Liver (tissue), 9 donors: ENCODE measurements around the gene POU3F2. TPM values are rescaled to one million over a fixed set of nuclear protein-coding genes. Genes with fewer than 3 reads are reported as not detected.

Experiments used
- DNase-seq: peaks from one replicate; pipeline ENCODE4 v3.0.0-alpha.2; 2017; ENCODE audit warnings: low spot score
- H3K27ac ChIP-seq, 2 donors: one replicate each; pipeline ENCODE4 v1.7.0; 2013; ENCODE audit warnings: inconsistent platforms in 2 of 2, low read length in 2 of 2, control low read depth in 1 of 2, low read depth in 1 of 2, mild to moderate bottlenecking in 1 of 2
- H3K27me3 ChIP-seq, 4 donors: one replicate each; pipeline versions ENCODE4 v1.6.1 to v1.7.0; 2013; ENCODE audit warnings: low read length in 3 of 4, inconsistent platforms in 1 of 4, mild to moderate bottlenecking in 1 of 4, moderate library complexity in 1 of 4; ENCODE audit not compliant: control insufficient read depth in 4 of 4, insufficient read depth in 4 of 4
- H3K36me3 ChIP-seq, 4 donors: one replicate each; pipeline versions ENCODE4 v1.6.1 to v1.7.0; 2013; ENCODE audit warnings: low read length in 3 of 4, mild to moderate bottlenecking in 3 of 4, low read depth in 1 of 4, moderate library complexity in 1 of 4; ENCODE audit not compliant: control insufficient read depth in 4 of 4, insufficient read depth in 3 of 4
- H3K4me1 ChIP-seq, 4 donors: one replicate each; pipeline versions ENCODE4 v1.6.1 to v1.7.0; 2013; ENCODE audit warnings: low read length in 3 of 4, mild to moderate bottlenecking in 3 of 4, moderate library complexity in 1 of 4; ENCODE audit not compliant: control insufficient read depth in 4 of 4, insufficient read depth in 4 of 4
- H3K4me3 ChIP-seq, 3 donors: one replicate each; pipeline versions ENCODE4 v1.6.1 to v1.7.0; 2013; ENCODE audit warnings: low read length in 3 of 3, control low read depth in 1 of 3, low read depth in 1 of 3, mild to moderate bottlenecking in 1 of 3
- H3K9ac ChIP-seq, 2 donors: one replicate each; pipeline ENCODE4 v1.7.0; 2013; ENCODE audit warnings: low read length in 2 of 2, mild to moderate bottlenecking in 2 of 2, moderate library complexity in 2 of 2, control low read depth in 1 of 2, low read depth in 1 of 2
- H3K9me3 ChIP-seq, 4 donors: one replicate each; pipeline versions ENCODE4 v1.6.1 to v1.7.0; 2013; ENCODE audit warnings: low read length in 3 of 4; ENCODE audit not compliant: control insufficient read depth in 4 of 4
- EGR1 ChIP-seq, 2 donors: IDR thresholded peaks; 2 replicates each; pipeline ENCODE4 v1.6.1; 2016 to 2018; ENCODE audit warnings: antibody characterized with exemption in 2 of 2, low read depth in 2 of 2
- FOXA1 ChIP-seq: IDR thresholded peaks from 2 replicates; pipeline ENCODE4 v1.6.1; 2016; ENCODE audit warnings: antibody characterized with exemption
- FOXA2 ChIP-seq: IDR thresholded peaks from 2 replicates; pipeline ENCODE4 v1.6.1; 2016; ENCODE audit warnings: antibody characterized with exemption
- GABPA ChIP-seq, 2 donors: IDR thresholded peaks in 1 of 2; conservative IDR thresholded peaks in 1 of 2; 2 replicates each; pipeline ENCODE4 v1.6.1; 2016; ENCODE audit warnings: antibody characterized with exemption in 2 of 2, mild to moderate bottlenecking in 1 of 2, moderate library complexity in 1 of 2
- HNF4A ChIP-seq, 2 donors: conservative IDR thresholded peaks; 2 replicates each; pipeline ENCODE4 v1.6.1; 2016; ENCODE audit warnings: antibody characterized with exemption in 2 of 2, mild to moderate bottlenecking in 2 of 2
- HNF4G ChIP-seq: IDR thresholded peaks from 2 replicates; pipeline ENCODE4 v1.6.1; 2016; ENCODE audit warnings: antibody characterized with exemption
- JUND ChIP-seq, 2 donors: IDR thresholded peaks; 2 replicates each; pipeline ENCODE4 v1.6.1; 2016; ENCODE audit warnings: antibody characterized with exemption in 2 of 2
- NR2F2 ChIP-seq: IDR thresholded peaks from 2 replicates; pipeline ENCODE4 v1.6.1; 2016; ENCODE audit warnings: antibody characterized with exemption
- RAD21 ChIP-seq, 2 donors: IDR thresholded peaks; 2 replicates each; pipeline ENCODE4 v1.6.1; 2016; ENCODE audit warnings: antibody characterized with exemption in 2 of 2, mild to moderate bottlenecking in 2 of 2
- RXRA ChIP-seq, 2 donors: IDR thresholded peaks; 2 replicates each; pipeline ENCODE4 v1.6.1; 2017 to 2018; ENCODE audit warnings: antibody characterized with exemption in 2 of 2, mild to moderate bottlenecking in 1 of 2
- SP1 ChIP-seq: IDR thresholded peaks from 2 replicates; pipeline ENCODE4 v1.6.1; 2018; ENCODE audit warnings: antibody characterized with exemption, mild to moderate bottlenecking
- TAF1 ChIP-seq: conservative IDR thresholded peaks from 2 replicates; pipeline ENCODE4 v1.6.1; 2016; ENCODE audit warnings: antibody characterized with exemption, mild to moderate bottlenecking
- YY1 ChIP-seq: IDR thresholded peaks from 2 replicates; pipeline ENCODE4 v1.6.1; 2016; ENCODE audit warnings: antibody characterized with exemption, mild to moderate bottlenecking
- WGBS: extraction: QIAGEN DNeasy Blood & Tissue Kit; methylation state at CpG from one replicate; pipeline ENCODE4 v1.1.7; 2013; 5-methylcytosine and 5-hydroxymethylcytosine counted together
- polyA plus RNA-seq, 2 donors: library from polyadenylated mRNA; stranded (reverse) in 1 of 2; unstranded in 1 of 2; fragments of 200-250 nt in 1 of 2; fragments of >200 nt in 1 of 2; fragmentation: Nextera tagmentation in 1 of 2; extraction: Ambion mirVana in 1 of 2; gene quantifications; one replicate each; pipeline versions ENCODE4 v1.2.1 to v1.2.3, GENCODE V29; 2013 to 2015
- total RNA-seq, 2 donors: library from RNA; depleted of rRNA; stranded (reverse); fragments of >200 nt; gene quantifications; one replicate each; pipeline ENCODE4 v1.2.3, GENCODE V29; 2014
- TF ChIP-seq, protein P1 (sequence below): IDR thresholded peaks from 2 replicates; pipeline ENCODE4 v1.6.1; 2016; ENCODE audit warnings: antibody characterized with exemption
- TF ChIP-seq, protein P2 (sequence below): IDR thresholded peaks from 2 replicates; pipeline ENCODE4 v1.6.1; 2016; ENCODE audit warnings: antibody characterized with exemption
- TF ChIP-seq, protein P3 (sequence below): IDR thresholded peaks from 2 replicates; pipeline ENCODE4 v1.6.1; 2016; ENCODE audit warnings: antibody characterized with exemption
- TF ChIP-seq, protein P4 (sequence below): fragments of 150-350 bp; IDR thresholded peaks from 2 replicates; pipeline ENCODE4 v1.5.1; 2017; ENCODE audit warnings: improper control_type of control experiment, low read depth, low read length; ENCODE audit not compliant: missing input control
- TF ChIP-seq, protein P5 (sequence below): IDR thresholded peaks from 2 replicates; pipeline ENCODE4 v1.6.1; 2016; ENCODE audit warnings: antibody characterized with exemption, mild to moderate bottlenecking
- donor health status: healthy.
- donor health status: healthy.
- donor health status: healthy.
- donor health status: healthy.
- donor health status: healthy.

Gene POU3F2
- total and polyA plus RNA-seq, 4 donors: not detected

DNA sequence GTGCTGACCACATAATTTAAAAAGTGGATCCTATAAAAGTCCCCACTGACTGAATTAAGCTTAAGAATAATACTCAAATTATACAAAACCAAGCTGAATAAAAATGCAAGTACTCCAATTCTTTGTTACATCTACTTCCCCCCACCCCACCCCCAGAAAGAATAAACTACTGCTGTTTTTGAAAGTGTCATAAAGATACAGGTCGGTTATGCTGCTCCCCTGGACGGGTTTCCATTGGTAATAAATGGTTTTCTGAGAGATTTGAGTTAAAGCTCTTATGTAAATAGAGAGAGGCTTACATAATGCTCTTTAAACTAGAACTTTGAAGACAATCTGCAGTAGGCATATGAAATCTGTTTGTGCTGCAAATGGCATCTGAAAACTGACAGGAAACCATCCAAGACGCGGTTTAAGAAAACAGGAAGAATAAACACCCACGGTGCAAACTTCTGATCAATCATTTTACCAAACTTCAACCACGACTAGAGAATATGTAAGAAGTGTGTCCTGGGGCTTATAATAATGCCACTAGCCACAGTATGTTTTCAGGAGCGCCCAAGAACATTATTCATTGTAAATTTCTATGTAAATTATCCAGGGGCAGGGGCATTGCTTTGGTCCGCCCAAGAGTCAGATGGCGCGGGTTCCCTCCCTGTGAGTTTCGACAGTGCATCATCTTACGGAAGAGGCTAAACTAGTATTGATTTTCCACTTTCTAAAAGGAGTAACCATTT is 10.8 kb upstream of the POU3F2 start:
- no peak overlapping the region for H3K4me3 ChIP-seq
- no peak overlapping the region for H3K9ac ChIP-seq
- TF ChIP-seq, protein P1, sequence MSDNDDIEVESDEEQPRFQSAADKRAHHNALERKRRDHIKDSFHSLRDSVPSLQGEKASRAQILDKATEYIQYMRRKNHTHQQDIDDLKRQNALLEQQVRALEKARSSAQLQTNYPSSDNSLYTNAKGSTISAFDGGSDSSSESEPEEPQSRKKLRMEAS: no peak
- TF ChIP-seq, protein P2, sequence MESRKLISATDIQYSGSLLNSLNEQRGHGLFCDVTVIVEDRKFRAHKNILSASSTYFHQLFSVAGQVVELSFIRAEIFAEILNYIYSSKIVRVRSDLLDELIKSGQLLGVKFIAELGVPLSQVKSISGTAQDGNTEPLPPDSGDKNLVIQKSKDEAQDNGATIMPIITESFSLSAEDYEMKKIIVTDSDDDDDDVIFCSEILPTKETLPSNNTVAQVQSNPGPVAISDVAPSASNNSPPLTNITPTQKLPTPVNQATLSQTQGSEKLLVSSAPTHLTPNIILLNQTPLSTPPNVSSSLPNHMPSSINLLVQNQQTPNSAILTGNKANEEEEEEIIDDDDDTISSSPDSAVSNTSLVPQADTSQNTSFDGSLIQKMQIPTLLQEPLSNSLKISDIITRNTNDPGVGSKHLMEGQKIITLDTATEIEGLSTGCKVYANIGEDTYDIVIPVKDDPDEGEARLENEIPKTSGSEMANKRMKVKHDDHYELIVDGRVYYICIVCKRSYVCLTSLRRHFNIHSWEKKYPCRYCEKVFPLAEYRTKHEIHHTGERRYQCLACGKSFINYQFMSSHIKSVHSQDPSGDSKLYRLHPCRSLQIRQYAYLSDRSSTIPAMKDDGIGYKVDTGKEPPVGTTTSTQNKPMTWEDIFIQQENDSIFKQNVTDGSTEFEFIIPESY: no peak
- TF ChIP-seq NR2F2 (no peak), RAD21 (IDR thresholded peaks at IDR 0.05) (no peak), HNF4A (conservative IDR thresholded peaks at IDR 0.05) (no peak), TAF1 (no peak), YY1 (no peak), GABPA (IDR thresholded peaks at IDR 0.05 in 1 of 2, conservative IDR thresholded peaks at IDR 0.05 in 1 of 2) (no peak), FOXA1 (no peak), EGR1 (IDR thresholded peaks at IDR 0.05; ENCODE audit: low read depth in 2 of 2) (no peak), SP1 (no peak), RXRA (IDR thresholded peaks at IDR 0.05) (no peak), JUND (IDR thresholded peaks at IDR 0.05) (no peak), HNF4G (no peak), FOXA2 (no peak)
- TF ChIP-seq, protein P3, sequence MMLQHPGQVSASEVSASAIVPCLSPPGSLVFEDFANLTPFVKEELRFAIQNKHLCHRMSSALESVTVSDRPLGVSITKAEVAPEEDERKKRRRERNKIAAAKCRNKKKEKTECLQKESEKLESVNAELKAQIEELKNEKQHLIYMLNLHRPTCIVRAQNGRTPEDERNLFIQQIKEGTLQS: no peak
- TF ChIP-seq, protein P4, sequence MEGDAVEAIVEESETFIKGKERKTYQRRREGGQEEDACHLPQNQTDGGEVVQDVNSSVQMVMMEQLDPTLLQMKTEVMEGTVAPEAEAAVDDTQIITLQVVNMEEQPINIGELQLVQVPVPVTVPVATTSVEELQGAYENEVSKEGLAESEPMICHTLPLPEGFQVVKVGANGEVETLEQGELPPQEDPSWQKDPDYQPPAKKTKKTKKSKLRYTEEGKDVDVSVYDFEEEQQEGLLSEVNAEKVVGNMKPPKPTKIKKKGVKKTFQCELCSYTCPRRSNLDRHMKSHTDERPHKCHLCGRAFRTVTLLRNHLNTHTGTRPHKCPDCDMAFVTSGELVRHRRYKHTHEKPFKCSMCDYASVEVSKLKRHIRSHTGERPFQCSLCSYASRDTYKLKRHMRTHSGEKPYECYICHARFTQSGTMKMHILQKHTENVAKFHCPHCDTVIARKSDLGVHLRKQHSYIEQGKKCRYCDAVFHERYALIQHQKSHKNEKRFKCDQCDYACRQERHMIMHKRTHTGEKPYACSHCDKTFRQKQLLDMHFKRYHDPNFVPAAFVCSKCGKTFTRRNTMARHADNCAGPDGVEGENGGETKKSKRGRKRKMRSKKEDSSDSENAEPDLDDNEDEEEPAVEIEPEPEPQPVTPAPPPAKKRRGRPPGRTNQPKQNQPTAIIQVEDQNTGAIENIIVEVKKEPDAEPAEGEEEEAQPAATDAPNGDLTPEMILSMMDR: no peak
- TF ChIP-seq, protein P5, sequence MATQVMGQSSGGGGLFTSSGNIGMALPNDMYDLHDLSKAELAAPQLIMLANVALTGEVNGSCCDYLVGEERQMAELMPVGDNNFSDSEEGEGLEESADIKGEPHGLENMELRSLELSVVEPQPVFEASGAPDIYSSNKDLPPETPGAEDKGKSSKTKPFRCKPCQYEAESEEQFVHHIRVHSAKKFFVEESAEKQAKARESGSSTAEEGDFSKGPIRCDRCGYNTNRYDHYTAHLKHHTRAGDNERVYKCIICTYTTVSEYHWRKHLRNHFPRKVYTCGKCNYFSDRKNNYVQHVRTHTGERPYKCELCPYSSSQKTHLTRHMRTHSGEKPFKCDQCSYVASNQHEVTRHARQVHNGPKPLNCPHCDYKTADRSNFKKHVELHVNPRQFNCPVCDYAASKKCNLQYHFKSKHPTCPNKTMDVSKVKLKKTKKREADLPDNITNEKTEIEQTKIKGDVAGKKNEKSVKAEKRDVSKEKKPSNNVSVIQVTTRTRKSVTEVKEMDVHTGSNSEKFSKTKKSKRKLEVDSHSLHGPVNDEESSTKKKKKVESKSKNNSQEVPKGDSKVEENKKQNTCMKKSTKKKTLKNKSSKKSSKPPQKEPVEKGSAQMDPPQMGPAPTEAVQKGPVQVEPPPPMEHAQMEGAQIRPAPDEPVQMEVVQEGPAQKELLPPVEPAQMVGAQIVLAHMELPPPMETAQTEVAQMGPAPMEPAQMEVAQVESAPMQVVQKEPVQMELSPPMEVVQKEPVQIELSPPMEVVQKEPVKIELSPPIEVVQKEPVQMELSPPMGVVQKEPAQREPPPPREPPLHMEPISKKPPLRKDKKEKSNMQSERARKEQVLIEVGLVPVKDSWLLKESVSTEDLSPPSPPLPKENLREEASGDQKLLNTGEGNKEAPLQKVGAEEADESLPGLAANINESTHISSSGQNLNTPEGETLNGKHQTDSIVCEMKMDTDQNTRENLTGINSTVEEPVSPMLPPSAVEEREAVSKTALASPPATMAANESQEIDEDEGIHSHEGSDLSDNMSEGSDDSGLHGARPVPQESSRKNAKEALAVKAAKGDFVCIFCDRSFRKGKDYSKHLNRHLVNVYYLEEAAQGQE: no peak
- 7% methylated on average over 12 of the region's 12 CpGs for whole genome bisulfite sequencing
- H3K36me3 ChIP-seq: no peaks in the 10 kb centered on the region
- no peak overlapping the region for H3K27ac ChIP-seq
- peaks cover 0 to 49% (median 29%) of the 10 kb centered on the region in 4 donors for H3K27me3 ChIP-seq
- H3K9me3 ChIP-seq: no peaks in the 10 kb centered on the region
- no peak for DNase-seq
- H3K4me1 ChIP-seq: peaks cover 0 to 10% (median 4%) of the 10 kb centered on the region in 4 donors
